Activated naive CD8-positive, alpha-beta T cell treated with anti-CD3 and anti-CD28 coated beads for 36 hours (primary cell): ENCODE results near the gene SLC39A3. TPM values are rescaled to one million over a fixed set of nuclear protein-coding genes. Genes with fewer than 3 reads are reported as not detected.

ENCODE experiments used
- DNase-seq: peaks from one replicate; pipeline ENCODE4 v3.0.0; 2021
- H3K27ac Mint-ChIP-seq: one replicate; pipeline ENCODE4 v1.8.0; 2022; ENCODE audit warnings: mild to moderate bottlenecking, moderate library complexity, mixed read lengths
- H3K27me3 Mint-ChIP-seq: one replicate; pipeline ENCODE4 v1.8.0; 2022; ENCODE audit warnings: mild to moderate bottlenecking, mixed read lengths
- H3K36me3 Mint-ChIP-seq: one replicate; pipeline ENCODE4 v1.8.0; 2021; ENCODE audit warnings: mild to moderate bottlenecking, mixed read lengths
- H3K4me1 Mint-ChIP-seq: one replicate; pipeline ENCODE4 v1.8.0; 2021; ENCODE audit warnings: mixed read lengths
- H3K4me3 Mint-ChIP-seq: one replicate; pipeline ENCODE4 v1.8.0; 2022; ENCODE audit warnings: mild to moderate bottlenecking, moderate library complexity, mixed read lengths
- H3K9me3 Mint-ChIP-seq: one replicate; pipeline ENCODE4 v1.8.0; 2022; ENCODE audit warnings: mixed read lengths
- total RNA-seq, 2 experiments: library from RNA; stranded (reverse); gene quantifications; one replicate each; pipeline ENCODE4 v1.2.3, GENCODE V29; 2021

Gene SLC39A3
- total RNA-seq, 2 experiments from 2014 or later, result 50.5 to 52.1 TPM

DNA sequence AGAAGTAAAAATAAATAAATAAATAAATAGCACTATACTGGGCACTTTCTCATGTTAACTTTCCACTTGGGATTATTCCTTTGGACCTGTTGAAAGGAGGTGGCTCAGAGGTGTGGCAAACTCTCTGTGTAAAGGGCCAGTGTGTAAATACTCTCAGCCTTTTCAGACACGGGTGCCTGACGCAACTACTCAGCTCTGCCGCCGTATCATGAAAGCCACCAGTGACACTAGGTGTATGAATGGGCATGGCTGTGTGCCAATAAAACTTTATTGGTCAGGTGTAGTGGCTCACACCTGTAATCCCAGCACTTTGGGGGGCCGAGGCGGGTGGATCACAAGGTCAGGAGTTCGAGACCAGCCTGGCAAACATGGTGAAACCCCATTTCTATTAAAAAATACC is 20.1 kb upstream of the SLC39A3 start:
- no peak overlapping the region for H3K27ac Mint-ChIP-seq
- H3K36me3 Mint-ChIP-seq, result peaks cover 25% of the 10 kb centered on the region
- no peak for DNase-seq
- no peaks in the 10 kb centered on the region for H3K27me3 Mint-ChIP-seq
- no peak overlapping the region for H3K4me3 Mint-ChIP-seq
- peaks cover 5% of the 10 kb centered on the region for H3K4me1 Mint-ChIP-seq
- H3K9me3 Mint-ChIP-seq, result no peaks in the 10 kb centered on the region

GRCh38 chr19:2759362-2759761 is 19.5 kb upstream of the SLC39A3 start:
- peaks cover 5% of the 10 kb centered on the region for H3K4me1 Mint-ChIP-seq
- DNase-seq, result no peak
- H3K27me3 Mint-ChIP-seq, result no peaks in the 10 kb centered on the region
- peaks cover 25% of the 10 kb centered on the region for H3K36me3 Mint-ChIP-seq
- H3K27ac Mint-ChIP-seq, result peak overlapping the region; percentile 27
- no peak overlapping the region for H3K4me3 Mint-ChIP-seq
- H3K9me3 Mint-ChIP-seq, result no peaks in the 10 kb centered on the region

GRCh38 chr19:2758601-2759313 is 18.9 kb upstream of the SLC39A3 start:
- no peak for DNase-seq
- Mint-ChIP-seq H3K9me3 (no peaks in the 10 kb centered on the region), H3K27me3 (no peaks in the 10 kb centered on the region), H3K4me3 (no peak overlapping the region), H3K27ac (peak overlapping the region; percentile 27), H3K36me3 (peaks cover 25% of the 10 kb centered on the region), H3K4me1 (peaks cover 5% of the 10 kb centered on the region)

DNA sequence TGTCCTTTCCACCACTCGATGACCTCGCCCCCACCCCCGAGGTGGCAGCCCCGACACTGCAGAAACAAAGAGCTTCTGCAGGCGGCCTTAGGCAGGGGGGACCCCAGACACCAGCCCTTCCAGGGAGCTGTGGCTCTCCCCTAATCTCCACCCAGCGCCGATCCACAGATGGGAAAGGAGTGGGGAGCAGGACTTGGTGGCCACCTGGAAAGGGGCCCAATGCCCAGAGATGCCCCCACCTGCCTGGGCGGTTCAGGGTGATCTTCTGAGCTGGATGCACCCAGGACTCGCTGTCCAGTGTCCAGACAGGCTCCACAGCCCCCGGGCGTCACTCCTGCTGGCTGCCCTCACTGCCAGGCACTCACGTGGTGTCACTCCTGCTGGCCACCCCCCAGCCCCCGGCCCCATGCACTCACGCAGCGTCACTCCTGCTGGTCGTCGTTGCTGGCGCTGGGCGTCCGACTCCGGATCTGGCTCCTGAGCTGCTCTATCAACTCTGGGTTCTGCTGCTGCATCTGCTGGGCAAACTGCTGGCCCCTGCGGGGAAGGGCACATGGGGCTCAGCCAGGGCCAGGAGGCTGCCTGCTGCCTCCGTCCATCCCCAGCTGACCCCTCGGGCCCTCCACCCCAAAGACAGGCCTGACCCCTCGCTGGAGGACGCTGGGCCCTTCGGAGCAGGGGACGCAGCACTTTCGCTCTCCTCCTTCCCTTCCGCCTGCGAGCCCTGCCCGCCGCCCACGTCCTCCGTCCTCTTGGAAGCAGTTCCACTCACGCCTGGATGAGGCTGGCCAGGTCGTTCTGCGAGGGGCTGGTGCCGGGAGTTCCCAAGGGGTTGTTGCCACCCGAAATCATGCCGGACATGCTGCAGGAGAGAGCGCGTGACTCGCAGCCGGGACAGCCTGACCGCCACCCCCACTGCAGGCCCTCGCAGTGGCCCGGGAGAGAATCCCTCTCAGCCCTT is 17.4 kb upstream of the SLC39A3 start:
- H3K9me3 Mint-ChIP-seq, result no peaks in the 10 kb centered on the region
- H3K27me3 Mint-ChIP-seq, result no peaks in the 10 kb centered on the region
- peaks cover 12% of the 10 kb centered on the region for H3K4me1 Mint-ChIP-seq

DNA sequence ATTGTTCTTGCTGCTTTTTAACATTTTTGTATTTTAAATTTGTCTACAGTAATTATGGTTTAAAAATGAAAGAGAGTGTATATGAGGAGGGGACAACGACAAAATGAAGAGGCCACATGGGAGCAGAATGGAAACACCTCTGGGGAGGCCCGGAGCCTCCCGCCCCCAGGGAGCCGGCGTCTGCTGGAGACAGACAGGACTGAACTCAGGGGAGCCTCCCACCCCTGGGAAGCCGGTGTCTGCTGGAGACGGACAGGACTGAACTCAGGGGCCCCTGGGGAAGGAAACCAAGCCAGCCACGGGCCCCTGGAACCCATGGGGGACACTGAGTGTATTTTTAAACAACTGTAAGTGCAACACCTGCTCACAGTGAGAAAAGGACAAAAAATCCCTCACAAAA is 16.7 kb upstream of the SLC39A3 start:
- H3K9me3 Mint-ChIP-seq, result no peaks in the 10 kb centered on the region
- DNase-seq, result no peak
- no peak overlapping the region for H3K27ac Mint-ChIP-seq
- H3K36me3 Mint-ChIP-seq, result peaks cover 20% of the 10 kb centered on the region
- no peaks in the 10 kb centered on the region for H3K27me3 Mint-ChIP-seq
- H3K4me1 Mint-ChIP-seq, result peaks cover 12% of the 10 kb centered on the region
- H3K4me3 Mint-ChIP-seq, result no peak overlapping the region

More for the DNA sequence above, 17.4 kb upstream of the SLC39A3 start:
- DNase-seq, result no peak
- peaks cover 24% of the 10 kb centered on the region for H3K36me3 Mint-ChIP-seq
- H3K4me3 Mint-ChIP-seq, result no peak overlapping the region
- H3K27ac Mint-ChIP-seq, result no peak overlapping the region

DNA sequence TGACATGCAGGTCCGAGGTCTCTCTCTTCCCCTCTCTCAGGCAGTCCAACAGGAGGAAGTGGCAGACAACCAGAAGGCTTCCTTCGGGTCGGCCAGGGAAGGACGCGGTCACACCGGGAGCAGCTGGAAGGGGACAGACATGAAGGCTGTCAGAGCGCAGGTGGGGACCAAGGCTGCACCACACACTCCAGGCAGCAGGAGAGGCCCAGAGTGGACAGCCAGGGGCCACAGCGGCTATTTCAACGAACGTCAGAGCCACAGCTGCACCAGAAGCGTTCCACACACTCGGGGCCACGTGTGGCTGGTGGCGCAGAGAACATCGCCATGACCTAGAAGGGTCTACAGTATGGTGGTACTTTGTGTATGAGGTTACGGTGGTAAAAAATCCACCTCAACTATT is 16.0 kb upstream of the SLC39A3 start:
- Mint-ChIP-seq H3K27me3 (no peaks in the 10 kb centered on the region), H3K4me1 (peaks cover 12% of the 10 kb centered on the region), H3K4me3 (no peak overlapping the region), H3K27ac (no peak overlapping the region), H3K36me3 (peaks cover 17% of the 10 kb centered on the region), H3K9me3 (no peaks in the 10 kb centered on the region)
- DNase-seq, result no peak

DNA sequence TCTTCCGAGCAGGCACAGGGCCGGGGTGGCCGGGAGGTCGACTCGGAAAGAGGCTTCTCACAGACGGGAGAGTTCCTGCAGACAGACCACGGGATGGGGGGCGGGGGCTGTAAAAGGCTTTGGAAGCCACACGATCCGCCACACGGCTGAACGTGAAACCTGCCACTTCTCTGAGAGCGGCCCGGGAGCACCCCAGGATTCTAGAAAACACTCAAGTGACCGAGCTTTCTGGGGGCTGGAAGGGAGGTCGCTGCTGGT is 15.6 kb upstream of the SLC39A3 start:
- Mint-ChIP-seq H3K4me1 (peaks cover 12% of the 10 kb centered on the region), H3K4me3 (no peak overlapping the region), H3K27me3 (no peaks in the 10 kb centered on the region), H3K27ac (no peak overlapping the region), H3K36me3 (peaks cover 14% of the 10 kb centered on the region), H3K9me3 (no peaks in the 10 kb centered on the region)
- DNase-seq, result no peak

- no peaks in the 10 kb centered on the region for H3K27me3 Mint-ChIP-seq
- H3K36me3 Mint-ChIP-seq, result peaks cover 14% of the 10 kb centered on the region
- no peak for DNase-seq
- H3K4me1 Mint-ChIP-seq, result peaks cover 10% of the 10 kb centered on the region
- no peak overlapping the region for H3K27ac Mint-ChIP-seq
- no peak overlapping the region for H3K4me3 Mint-ChIP-seq
- no peaks in the 10 kb centered on the region for H3K9me3 Mint-ChIP-seq
Measured at GRCh38 chr19:2754659-2755447, 15.0 kb upstream of the SLC39A3 start.

DNA sequence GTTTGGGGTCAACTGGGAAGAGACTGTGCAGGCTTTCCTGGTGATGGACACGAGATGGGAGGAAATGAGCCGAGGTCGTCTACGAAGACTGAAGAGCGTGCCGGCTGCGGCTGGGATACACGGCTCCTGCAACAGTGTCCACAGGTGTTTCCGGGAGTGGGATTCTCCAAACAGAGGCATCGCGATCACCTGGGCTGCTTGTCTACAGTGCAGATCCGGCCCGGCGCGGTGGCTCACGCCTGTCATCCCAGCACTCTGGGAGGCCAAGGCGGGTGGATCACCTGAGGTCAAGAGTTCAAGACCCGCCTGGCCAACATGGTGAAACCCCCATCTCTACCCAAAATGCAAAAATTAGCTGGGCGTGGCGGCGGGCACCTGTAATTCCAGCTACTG is 11.6 kb upstream of the SLC39A3 start:
- Mint-ChIP-seq H3K4me3 (no peak overlapping the region), H3K27ac (no peak overlapping the region), H3K4me1 (peaks cover 7% of the 10 kb centered on the region), H3K36me3 (peaks cover 1% of the 10 kb centered on the region), H3K9me3 (no peaks in the 10 kb centered on the region), H3K27me3 (no peaks in the 10 kb centered on the region)
- DNase-seq, result no peak

DNA sequence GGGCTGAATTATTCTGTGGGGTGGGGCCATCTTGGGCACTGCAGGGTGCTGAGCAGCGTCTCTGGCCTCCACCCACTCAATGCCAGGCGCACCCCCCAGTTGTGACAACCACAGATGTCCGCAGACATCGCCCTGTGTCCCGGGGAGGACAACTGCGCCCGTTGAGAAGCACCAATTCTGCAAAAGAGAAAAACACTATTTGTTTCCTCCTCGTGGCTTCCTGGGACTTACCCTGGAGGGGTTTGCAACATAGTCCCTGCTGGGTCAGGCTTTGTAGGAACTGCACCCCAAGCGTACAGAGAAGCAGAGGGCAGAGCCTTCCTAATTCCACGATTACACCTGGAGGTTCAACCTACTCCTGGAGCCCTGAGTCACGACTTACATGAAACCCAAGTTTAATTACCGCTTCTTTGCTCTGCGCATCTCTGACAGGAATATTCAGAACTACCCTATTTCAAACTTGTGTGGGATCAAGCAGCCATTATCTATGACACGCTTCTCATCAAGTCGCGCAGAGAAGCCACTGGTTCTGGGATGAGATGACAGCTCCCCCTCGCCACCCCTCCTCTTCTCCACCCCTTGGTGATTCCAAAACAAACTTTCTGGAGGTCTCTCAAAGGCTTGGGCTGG is 11.1 kb upstream of the SLC39A3 start:
- Mint-ChIP-seq H3K4me1 (peaks cover 7% of the 10 kb centered on the region), H3K27me3 (no peaks in the 10 kb centered on the region), H3K36me3 (peaks cover 1% of the 10 kb centered on the region), H3K27ac (no peak overlapping the region), H3K9me3 (no peaks in the 10 kb centered on the region), H3K4me3 (no peak overlapping the region)
- no peak for DNase-seq

DNA sequence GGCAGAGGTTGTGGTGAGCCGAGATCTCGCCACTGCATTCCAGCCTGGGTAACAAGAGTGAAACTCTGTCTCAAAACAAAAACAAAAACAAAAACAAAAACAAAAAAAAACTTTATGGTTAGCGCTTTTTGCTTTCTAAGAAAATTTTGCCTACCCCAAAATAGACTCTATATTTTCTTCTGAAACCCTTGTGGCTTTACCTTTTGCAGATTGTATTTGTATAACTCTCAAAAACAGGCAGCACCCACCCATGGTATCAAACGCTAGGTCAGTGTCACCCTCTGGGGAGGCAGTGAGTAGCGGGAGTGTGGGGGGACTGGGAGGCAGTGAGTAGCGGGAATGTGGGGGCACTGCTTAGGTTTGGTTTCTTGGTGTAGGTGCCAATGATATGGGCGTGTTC is 7.5 kb upstream of the SLC39A3 start:
- Mint-ChIP-seq H3K27ac (no peak overlapping the region), H3K27me3 (peaks cover 3% of the 10 kb centered on the region), H3K9me3 (no peaks in the 10 kb centered on the region), H3K4me1 (no peaks in the 10 kb centered on the region), H3K4me3 (no peak overlapping the region), H3K36me3 (no peaks in the 10 kb centered on the region)
- no peak for DNase-seq

- Mint-ChIP-seq H3K27me3 (peaks cover 3% of the 10 kb centered on the region), H3K9me3 (no peaks in the 10 kb centered on the region), H3K4me1 (peaks cover 3% of the 10 kb centered on the region), H3K27ac (no peak overlapping the region), H3K4me3 (no peak overlapping the region), H3K36me3 (peaks cover 3% of the 10 kb centered on the region)
- DNase-seq, result no peak
Measured at GRCh38 chr19:2744113-2744512, 4.3 kb upstream of the SLC39A3 start.

DNA sequence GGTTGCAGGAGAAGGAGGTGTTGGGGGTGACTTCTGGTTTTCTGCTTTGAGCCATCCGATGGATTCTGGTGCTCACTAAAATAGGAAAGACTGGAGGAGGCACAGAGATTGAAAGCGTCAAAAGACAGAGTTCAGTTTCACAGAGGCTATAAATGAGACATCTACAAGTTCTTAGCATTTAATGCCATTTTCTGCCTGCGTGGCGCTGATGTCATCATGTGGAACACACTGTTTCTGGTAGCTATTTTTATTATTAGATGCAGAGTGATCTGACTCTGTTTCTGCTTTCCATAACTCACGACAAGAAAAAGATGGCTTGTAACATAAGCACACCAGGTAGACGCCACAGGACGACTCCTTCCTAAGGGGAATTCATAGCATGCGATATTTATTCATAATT is 3.3 kb upstream of the SLC39A3 start:
- peaks cover 3% of the 10 kb centered on the region for H3K27me3 Mint-ChIP-seq
- H3K36me3 Mint-ChIP-seq, result peaks cover 11% of the 10 kb centered on the region
- no peak overlapping the region for H3K27ac Mint-ChIP-seq
- no peaks in the 10 kb centered on the region for H3K9me3 Mint-ChIP-seq
- DNase-seq, result no peak
- peaks cover 8% of the 10 kb centered on the region for H3K4me1 Mint-ChIP-seq
- H3K4me3 Mint-ChIP-seq, result no peak overlapping the region

GRCh38 chr19:2740314-2740656 is 468 bp upstream of the SLC39A3 start:
- Mint-ChIP-seq H3K4me3 (peak overlapping the region; percentile 96), H3K4me1 (peaks cover 8% of the 10 kb centered on the region), H3K36me3 (peaks cover 31% of the 10 kb centered on the region), H3K9me3 (no peaks in the 10 kb centered on the region), H3K27ac (no peak overlapping the region), H3K27me3 (no peaks in the 10 kb centered on the region)
- no peak for DNase-seq
